ENCODE measurements around the gene TP53BP2.

DNA sequence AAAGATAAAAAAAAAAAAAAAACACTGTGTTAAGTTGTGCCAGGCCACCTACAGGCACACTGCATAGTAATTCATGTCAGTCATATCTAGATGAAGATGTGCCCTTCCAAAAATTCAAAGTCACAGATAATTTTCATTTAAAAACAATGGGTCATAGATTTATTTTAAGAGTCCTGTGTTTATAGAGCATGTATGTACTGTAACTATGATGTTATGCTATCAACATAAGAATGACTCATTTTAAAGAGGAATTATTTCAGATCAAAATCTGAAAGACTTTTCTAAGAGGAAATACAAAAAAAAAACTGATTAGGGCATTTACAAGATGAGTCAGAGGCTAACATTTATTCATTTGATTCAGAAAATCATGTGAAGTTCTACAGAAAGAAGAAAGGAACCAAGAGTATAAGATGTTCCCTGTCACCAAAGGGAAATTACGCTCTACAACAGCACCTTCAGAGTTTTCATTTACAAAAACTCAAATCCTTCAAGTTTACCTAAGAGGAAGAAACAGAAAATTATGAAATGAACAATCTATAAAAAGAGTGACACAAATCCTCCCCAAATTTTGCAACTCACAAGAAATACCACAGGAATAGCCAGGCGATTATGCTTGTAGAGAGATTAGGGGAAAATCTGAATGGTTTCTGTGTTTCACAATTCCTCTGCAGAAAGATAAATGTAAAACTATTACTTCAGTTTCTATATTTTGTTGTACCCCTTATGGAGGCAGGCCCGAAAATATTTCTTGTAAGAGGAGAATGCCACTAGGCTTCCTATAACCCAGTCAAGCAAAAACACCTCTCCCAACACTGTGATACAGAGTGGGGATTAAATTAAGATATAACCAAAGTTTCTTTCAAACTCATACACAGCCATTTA, 13.8 kb downstream of the TP53BP2 start:
- TF ChIP-seq CTCF (IDR thresholded peaks at IDR 0.05 in 2 of 3, conservative IDR thresholded peaks at IDR 0.05 in 1 of 3; ENCODE audit: control insufficient read depth in 2 of 3, extremely low read depth in 1 of 3, insufficient read depth in 1 of 3, low read depth in 3 of 3, low read length in 3 of 3), result no peak
- TF ChIP-seq SUZ12 (IDR thresholded peaks at IDR 0.05; ENCODE audit: unreplicated experiment), result no peak
- TF ChIP-seq, protein P1, sequence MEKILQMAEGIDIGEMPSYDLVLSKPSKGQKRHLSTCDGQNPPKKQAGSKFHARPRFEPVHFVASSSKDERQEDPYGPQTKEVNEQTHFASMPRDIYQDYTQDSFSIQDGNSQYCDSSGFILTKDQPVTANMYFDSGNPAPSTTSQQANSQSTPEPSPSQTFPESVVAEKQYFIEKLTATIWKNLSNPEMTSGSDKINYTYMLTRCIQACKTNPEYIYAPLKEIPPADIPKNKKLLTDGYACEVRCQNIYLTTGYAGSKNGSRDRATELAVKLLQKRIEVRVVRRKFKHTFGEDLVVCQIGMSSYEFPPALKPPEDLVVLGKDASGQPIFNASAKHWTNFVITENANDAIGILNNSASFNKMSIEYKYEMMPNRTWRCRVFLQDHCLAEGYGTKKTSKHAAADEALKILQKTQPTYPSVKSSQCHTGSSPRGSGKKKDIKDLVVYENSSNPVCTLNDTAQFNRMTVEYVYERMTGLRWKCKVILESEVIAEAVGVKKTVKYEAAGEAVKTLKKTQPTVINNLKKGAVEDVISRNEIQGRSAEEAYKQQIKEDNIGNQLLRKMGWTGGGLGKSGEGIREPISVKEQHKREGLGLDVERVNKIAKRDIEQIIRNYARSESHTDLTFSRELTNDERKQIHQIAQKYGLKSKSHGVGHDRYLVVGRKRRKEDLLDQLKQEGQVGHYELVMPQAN (conservative IDR thresholded peaks at IDR 0.05), result no peak
- no peak for TF ChIP-seq EGR1 (IDR thresholded peaks at IDR 0.05; ENCODE audit: borderline replicate concordance in 1 of 2, low read depth in 2 of 2, low read length in 2 of 2)
- no peak for TF ChIP-seq BMI1 (IDR thresholded peaks at IDR 0.05; ENCODE audit: borderline replicate concordance)
- TF ChIP-seq SIN3A (IDR thresholded peaks at IDR 0.05; ENCODE audit: low read depth, low read length), result no peak
- no peak for TF ChIP-seq NRF1 (conservative IDR thresholded peaks at IDR 0.05; ENCODE audit: low read depth, low read length)
- no peak for TF ChIP-seq SP1 (IDR thresholded peaks at IDR 0.05; ENCODE audit: low read depth, low read length)
- no peak for TF ChIP-seq MLLT1 (IDR thresholded peaks at IDR 0.05)
- no peak for TF ChIP-seq KDM1A (IDR thresholded peaks at IDR 0.05; ENCODE audit: borderline replicate concordance)
- no peak for TF ChIP-seq CBX5 (IDR thresholded peaks at IDR 0.05; ENCODE audit: low read depth)

Measured in GM12878 (cell line).